ENCODE measurements around the gene CACNA2D4. TPM values are rescaled to one million over a fixed set of nuclear protein-coding genes. Genes with fewer than 3 reads are reported as not detected.

Gene CACNA2D4
- total RNA-seq, 6 experiments from 2014 or later: 0.07 to 0.26 (median 0.23) TPM; not detected in 2

GRCh38 chr12:1931642-1932041 lies 13.2 kb upstream of the CACNA2D4 start:
- Mint-ChIP-seq H3K4me3 (no peak overlapping the region), H3K36me3 (ENCODE audit: low read depth) (no peaks in the 10 kb centered on the region), H3K27ac (no peak overlapping the region), H3K4me1 (ENCODE audit: low read depth) (peaks cover 18% of the 10 kb centered on the region), H3K9me3 (no peaks in the 10 kb centered on the region), H3K27me3 (ENCODE audit: insufficient read depth) (peaks cover 35% of the 10 kb centered on the region)
- TF ChIP-seq CTCF (IDR thresholded peaks at IDR 0.05): no peak
- no peak for DNase-seq

GRCh38 chr12:1930803-1931597 lies 12.5 kb upstream of the CACNA2D4 start:
- H3K9me3 Mint-ChIP-seq: no peaks in the 10 kb centered on the region

GRCh38 chr12:1929985-1930802 lies 11.7 kb upstream of the CACNA2D4 start:
- H3K4me1 Mint-ChIP-seq (ENCODE audit: low read depth): peaks cover 12% of the 10 kb centered on the region
- no peaks in the 10 kb centered on the region for H3K9me3 Mint-ChIP-seq
- no peak overlapping the region for H3K27ac Mint-ChIP-seq
- H3K27me3 Mint-ChIP-seq (ENCODE audit: insufficient read depth): peaks cover 40% of the 10 kb centered on the region
- TF ChIP-seq CTCF (IDR thresholded peaks at IDR 0.05): no peak
- DNase-seq: no peak
- H3K4me3 Mint-ChIP-seq: no peak overlapping the region
- no peaks in the 10 kb centered on the region for H3K36me3 Mint-ChIP-seq (ENCODE audit: low read depth)

More at GRCh38 chr12:1930803-1931597, 12.5 kb upstream of the CACNA2D4 start:
- DNase-seq: no peak
- H3K27me3 Mint-ChIP-seq (ENCODE audit: insufficient read depth): peaks cover 39% of the 10 kb centered on the region
- H3K36me3 Mint-ChIP-seq (ENCODE audit: low read depth): no peaks in the 10 kb centered on the region
- TF ChIP-seq CTCF (IDR thresholded peaks at IDR 0.05): no peak
- H3K27ac Mint-ChIP-seq: no peak overlapping the region
- H3K4me1 Mint-ChIP-seq (ENCODE audit: low read depth): peaks cover 12% of the 10 kb centered on the region
- H3K4me3 Mint-ChIP-seq: no peak overlapping the region

- Mint-ChIP-seq H3K27ac (no peak overlapping the region), H3K9me3 (no peaks in the 10 kb centered on the region), H3K36me3 (ENCODE audit: low read depth) (no peaks in the 10 kb centered on the region), H3K27me3 (ENCODE audit: insufficient read depth) (peaks cover 48% of the 10 kb centered on the region), H3K4me1 (ENCODE audit: low read depth) (peaks cover 12% of the 10 kb centered on the region), H3K4me3 (no peak overlapping the region)
- TF ChIP-seq CTCF (IDR thresholded peaks at IDR 0.05): no peak
- no peak for DNase-seq
Measured at GRCh38 chr12:1929241-1929984, 11.0 kb upstream of the CACNA2D4 start.

- H3K9me3 Mint-ChIP-seq: no peaks in the 10 kb centered on the region
- H3K4me3 Mint-ChIP-seq: no peak overlapping the region
- H3K27me3 Mint-ChIP-seq (ENCODE audit: insufficient read depth): peaks cover 52% of the 10 kb centered on the region
- TF ChIP-seq CTCF (IDR thresholded peaks at IDR 0.05): no peak
- DNase-seq: no peak
- H3K27ac Mint-ChIP-seq: no peak overlapping the region
- H3K36me3 Mint-ChIP-seq (ENCODE audit: low read depth): no peaks in the 10 kb centered on the region
- peaks cover 11% of the 10 kb centered on the region for H3K4me1 Mint-ChIP-seq (ENCODE audit: low read depth)
Measured at GRCh38 chr12:1928439-1929121, 10.1 kb upstream of the CACNA2D4 start.
